ENCODE data around the gene BACH2.

Gene BACH2

GRCh38 chr6:90197854-90198496 lies 98.7 kb downstream of the BACH2 start:
- Histone ChIP-seq H3K4me1 (no peaks in the 10 kb centered on the region; the same call in 1 of the 2 replicates), H3K4me3 (no peak overlapping the region), H3K36me3 (replicated peaks) (no peaks in the 10 kb centered on the region; the same call in 1 of the 2 replicates), H3K9me3 (no peaks in the 10 kb centered on the region), H3K27me3 (ENCODE audit: low read depth) (no peaks in the 10 kb centered on the region)
- no peak for DNase-seq (ENCODE audit: low spot score in 2 of 2)
- in situ Hi-C loops (cut with MboI; ENCODE audit: low sequenced_read_pairs): no loop called here

GRCh38 chr6:90195094-90195829 lies 101.4 kb downstream of the BACH2 start:
- H3K4me3 ChIP-seq: no peak overlapping the region
- no peaks in the 10 kb centered on the region; the same call in 1 of the 2 replicates for H3K4me1 ChIP-seq
- no peaks in the 10 kb centered on the region for H3K27me3 ChIP-seq (ENCODE audit: low read depth)
- H3K9me3 ChIP-seq: no peaks in the 10 kb centered on the region
- DNase-seq (ENCODE audit: low spot score in 2 of 2): no peak
- no peaks in the 10 kb centered on the region; the same call in 1 of the 2 replicates for H3K36me3 ChIP-seq (replicated peaks)
- in situ Hi-C loops (cut with MboI; ENCODE audit: low sequenced_read_pairs): no loop called here

GRCh38 chr6:90194371-90194841 lies 102.2 kb downstream of the BACH2 start:
- no peaks in the 10 kb centered on the region; the same call in 1 of the 2 replicates for H3K4me1 ChIP-seq
- no peak overlapping the region for H3K4me3 ChIP-seq
- no peaks in the 10 kb centered on the region for H3K27me3 ChIP-seq (ENCODE audit: low read depth)
- H3K9me3 ChIP-seq: no peaks in the 10 kb centered on the region
- H3K36me3 ChIP-seq (replicated peaks): no peaks in the 10 kb centered on the region; the same call in 1 of the 2 replicates
- in situ Hi-C loops (cut with MboI; ENCODE audit: low sequenced_read_pairs): no loop called here
- DNase-seq (ENCODE audit: low spot score in 2 of 2): no peak

GRCh38 chr6:90193359-90193758 lies 103.3 kb downstream of the BACH2 start:
- H3K9me3 ChIP-seq: no peaks in the 10 kb centered on the region
- in situ Hi-C loops (cut with MboI; ENCODE audit: low sequenced_read_pairs): no loop called here
- H3K27me3 ChIP-seq (ENCODE audit: low read depth): no peaks in the 10 kb centered on the region
- no peaks in the 10 kb centered on the region; the same call in 1 of the 2 replicates for H3K4me1 ChIP-seq
- no peak overlapping the region for H3K4me3 ChIP-seq
- no peaks in the 10 kb centered on the region; the same call in 1 of the 2 replicates for H3K36me3 ChIP-seq (replicated peaks)
- DNase-seq (ENCODE audit: low spot score in 2 of 2): no peak

- H3K4me1 ChIP-seq: no peaks in the 10 kb centered on the region; the same call in 1 of the 2 replicates
- peak in 1 of 2 experiments; percentile 14 for DNase-seq (ENCODE audit: low spot score in 2 of 2)
- in situ Hi-C loops (cut with MboI; ENCODE audit: low sequenced_read_pairs): no loop called here
Measured at GRCh38 chr6:90192857-90193256, 103.8 kb downstream of the BACH2 start.

GRCh38 chr6:90190752-90191395 lies 105.8 kb downstream of the BACH2 start:
- Histone ChIP-seq H3K4me1 (no peaks in the 10 kb centered on the region; the same call in 1 of the 2 replicates), H3K9me3 (no peaks in the 10 kb centered on the region), H3K4me3 (no peak overlapping the region), H3K27me3 (ENCODE audit: low read depth) (no peaks in the 10 kb centered on the region), H3K36me3 (replicated peaks) (no peaks in the 10 kb centered on the region; the same call in 1 of the 2 replicates)
- no peak for DNase-seq (ENCODE audit: low spot score in 2 of 2)
- in situ Hi-C loops (cut with MboI; ENCODE audit: low sequenced_read_pairs): no loop called here

More at GRCh38 chr6:90192857-90193256, 103.8 kb downstream of the BACH2 start:
- Histone ChIP-seq H3K4me3 (no peak overlapping the region), H3K36me3 (replicated peaks) (no peaks in the 10 kb centered on the region; the same call in 1 of the 2 replicates), H3K9me3 (no peaks in the 10 kb centered on the region), H3K27me3 (ENCODE audit: low read depth) (no peaks in the 10 kb centered on the region)

GRCh38 chr6:90190131-90190530 lies 106.5 kb downstream of the BACH2 start:
- no peak for DNase-seq (ENCODE audit: low spot score in 2 of 2)
- no peaks in the 10 kb centered on the region for H3K9me3 ChIP-seq
- no peaks in the 10 kb centered on the region for H3K27me3 ChIP-seq (ENCODE audit: low read depth)
- in situ Hi-C loops (cut with MboI; ENCODE audit: low sequenced_read_pairs): no loop called here
- peaks cover 2% of the 10 kb centered on the region for H3K4me1 ChIP-seq
- no peak overlapping the region for H3K4me3 ChIP-seq
- no peaks in the 10 kb centered on the region; the same call in 1 of the 2 replicates for H3K36me3 ChIP-seq (replicated peaks)

GRCh38 chr6:90187437-90188121 lies 109.1 kb downstream of the BACH2 start:
- no peak overlapping the region for H3K4me3 ChIP-seq
- no peaks in the 10 kb centered on the region for H3K27me3 ChIP-seq (ENCODE audit: low read depth)
- no peaks in the 10 kb centered on the region for H3K9me3 ChIP-seq
- peaks cover 5% of the 10 kb centered on the region for H3K4me1 ChIP-seq
- in situ Hi-C loops (cut with MboI; ENCODE audit: low sequenced_read_pairs): no loop called here
- no peak for DNase-seq (ENCODE audit: low spot score in 2 of 2)
- H3K36me3 ChIP-seq (replicated peaks): no peaks in the 10 kb centered on the region

GRCh38 chr6:90186637-90187371 lies 109.8 kb downstream of the BACH2 start:
- Histone ChIP-seq H3K4me3 (no peak overlapping the region), H3K27me3 (ENCODE audit: low read depth) (no peaks in the 10 kb centered on the region), H3K4me1 (peaks cover 5% of the 10 kb centered on the region), H3K9me3 (no peaks in the 10 kb centered on the region), H3K36me3 (replicated peaks) (no peaks in the 10 kb centered on the region)
- in situ Hi-C loops (cut with MboI; ENCODE audit: low sequenced_read_pairs): no loop called here
- no peak for DNase-seq (ENCODE audit: low spot score in 2 of 2)

GRCh38 chr6:90186026-90186425 lies 110.6 kb downstream of the BACH2 start:
- H3K27me3 ChIP-seq (ENCODE audit: low read depth): no peaks in the 10 kb centered on the region
- peaks cover 5% of the 10 kb centered on the region for H3K4me1 ChIP-seq
- in situ Hi-C loops (cut with MboI; ENCODE audit: low sequenced_read_pairs): no loop called here
- no peak overlapping the region for H3K4me3 ChIP-seq
- no peaks in the 10 kb centered on the region for H3K9me3 ChIP-seq
- no peak for DNase-seq (ENCODE audit: low spot score in 2 of 2)
- H3K36me3 ChIP-seq (replicated peaks): no peaks in the 10 kb centered on the region

- H3K36me3 ChIP-seq (replicated peaks): no peaks in the 10 kb centered on the region
- peak in 1 of 2 experiments; percentile 36 for DNase-seq (ENCODE audit: low spot score in 2 of 2)
- in situ Hi-C loops (cut with MboI; ENCODE audit: low sequenced_read_pairs): no loop called here
- no peaks in the 10 kb centered on the region for H3K9me3 ChIP-seq
- no peak overlapping the region for H3K4me3 ChIP-seq
- H3K27me3 ChIP-seq (ENCODE audit: low read depth): no peaks in the 10 kb centered on the region
- peaks cover 5% of the 10 kb centered on the region for H3K4me1 ChIP-seq
Measured at GRCh38 chr6:90184334-90185298, 112.0 kb downstream of the BACH2 start.

Data from HAP-1 (cell line).